ENCODE results near the gene SH3BP5.

DNA sequence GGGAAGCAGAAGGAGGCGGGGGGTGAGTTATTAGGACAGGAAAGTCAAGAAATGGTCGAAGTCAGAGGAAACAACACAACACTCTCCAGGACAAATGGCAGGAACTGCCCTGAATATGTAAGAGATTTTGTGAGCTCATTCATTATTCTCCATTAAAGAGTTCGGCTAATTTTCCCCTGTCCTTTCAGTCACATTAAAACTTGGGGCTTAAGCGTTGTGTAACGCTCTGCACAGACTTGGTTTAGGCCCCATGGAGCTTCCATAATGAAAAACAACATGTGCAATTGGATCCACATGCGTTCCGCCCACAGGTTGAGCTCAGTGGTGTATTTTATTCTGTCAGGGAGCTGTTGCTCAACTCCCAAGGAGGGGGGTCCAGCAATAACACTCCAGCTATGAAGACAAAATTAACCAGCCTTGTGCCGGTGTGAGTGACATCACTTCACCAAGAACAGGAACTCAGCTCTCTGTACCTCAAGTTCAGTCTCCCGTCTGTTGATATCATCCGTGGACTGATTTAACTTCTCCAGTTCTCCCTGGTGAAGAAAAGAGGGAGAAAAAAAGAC, 2.3 kb downstream of the SH3BP5 start:
- TF ChIP-seq EZH2phosphoT487 (IDR thresholded peaks at IDR 0.05; ENCODE audit: insufficient read depth, low read depth) (no peak), EZH2 (IDR thresholded peaks at IDR 0.05; ENCODE audit: insufficient read depth, poor library complexity, severe bottlenecking) (no peak)
